Activated gamma-delta T cell (primary cell): ENCODE measurements around the gene DLG2.

Experiments used
- DNase-seq: peaks from one replicate; lab custom pipeline; 2025; lab: John Stamatoyannopoulos, UW

DLG2 gene

GRCh38 chr11:83924795-83925542, 1702.2 kb downstream of the DLG2 start:
- DNase-seq, result no peak

- DNase-seq, result no peak
Measured at GRCh38 chr11:83923961-83924360, 1703.2 kb downstream of the DLG2 start.

- no peak for DNase-seq
Measured at GRCh38 chr11:83922953-83923352, 1704.2 kb downstream of the DLG2 start.

GRCh38 chr11:83922318-83922717, 1704.8 kb downstream of the DLG2 start:
- DNase-seq, result no peak

GRCh38 chr11:83921447-83922192, 1705.5 kb downstream of the DLG2 start:
- DNase-seq, result no peak

GRCh38 chr11:83918476-83918875, 1708.7 kb downstream of the DLG2 start:
- DNase-seq, result no peak

- no peak for DNase-seq
Measured at GRCh38 chr11:83914995-83915394, 1712.1 kb downstream of the DLG2 start.

- DNase-seq, result no peak
Measured at GRCh38 chr11:83909579-83910534, 1717.3 kb downstream of the DLG2 start.

GRCh38 chr11:83908298-83908856, 1718.8 kb downstream of the DLG2 start:
- no peak for DNase-seq

- no peak for DNase-seq
Measured at GRCh38 chr11:83895516-83895915, 1731.6 kb downstream of the DLG2 start.

GRCh38 chr11:83881428-83881827, 1745.7 kb downstream of the DLG2 start:
- no peak for DNase-seq

GRCh38 chr11:83871054-83871453, 1756.1 kb downstream of the DLG2 start:
- DNase-seq, result no peak

GRCh38 chr11:83866655-83867054, 1760.5 kb downstream of the DLG2 start:
- DNase-seq, result no peak

GRCh38 chr11:83865636-83866461, 1761.3 kb downstream of the DLG2 start:
- DNase-seq, result no peak

- no peak for DNase-seq
Measured at GRCh38 chr11:83864412-83865057, 1762.6 kb downstream of the DLG2 start.

- no peak for DNase-seq
Measured at GRCh38 chr11:83863272-83863671, 1763.9 kb downstream of the DLG2 start.

- DNase-seq, result no peak
Measured at GRCh38 chr11:83862691-83863090, 1764.5 kb downstream of the DLG2 start.

GRCh38 chr11:83862033-83862432, 1765.1 kb downstream of the DLG2 start:
- DNase-seq, result no peak

- no peak for DNase-seq
Measured at GRCh38 chr11:83858694-83859093, 1768.5 kb downstream of the DLG2 start.

GRCh38 chr11:83855237-83855636, 1771.9 kb downstream of the DLG2 start:
- no peak for DNase-seq
